GM03348 (cell line): ENCODE data around the gene SMYD3.
"Not testable (repeated sequence)": the region's sequence is repeated elsewhere in the genome, so short reads cannot be mapped to it uniquely, and the experiment has no call there.

Experiments used
- DNase-seq: peaks from one replicate; pipeline ENCODE4 v3.0.0; 2012; ENCODE audit warnings: low spot score

The SMYD3 gene

DNA sequence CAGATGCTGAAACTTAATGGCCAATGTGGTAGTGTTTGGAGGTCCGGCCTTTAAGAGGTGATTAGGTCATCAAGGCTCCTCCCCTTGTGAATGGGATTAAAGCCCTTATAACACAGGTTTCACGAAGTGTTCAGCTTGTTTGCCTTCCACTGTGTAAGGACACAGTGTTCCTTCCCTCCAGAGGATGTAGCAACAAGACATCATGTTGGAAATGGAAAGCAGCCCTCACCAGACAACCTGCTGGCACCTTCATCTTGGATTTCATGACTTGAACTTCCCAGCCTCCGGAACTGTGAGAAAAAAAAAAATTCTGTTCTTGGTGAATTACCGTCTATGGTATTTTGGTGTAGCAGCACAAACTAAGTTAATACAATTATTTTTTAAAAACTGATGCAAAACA lies 738.5 kb downstream of the SMYD3 start:
- no peak for DNase-seq

DNA sequence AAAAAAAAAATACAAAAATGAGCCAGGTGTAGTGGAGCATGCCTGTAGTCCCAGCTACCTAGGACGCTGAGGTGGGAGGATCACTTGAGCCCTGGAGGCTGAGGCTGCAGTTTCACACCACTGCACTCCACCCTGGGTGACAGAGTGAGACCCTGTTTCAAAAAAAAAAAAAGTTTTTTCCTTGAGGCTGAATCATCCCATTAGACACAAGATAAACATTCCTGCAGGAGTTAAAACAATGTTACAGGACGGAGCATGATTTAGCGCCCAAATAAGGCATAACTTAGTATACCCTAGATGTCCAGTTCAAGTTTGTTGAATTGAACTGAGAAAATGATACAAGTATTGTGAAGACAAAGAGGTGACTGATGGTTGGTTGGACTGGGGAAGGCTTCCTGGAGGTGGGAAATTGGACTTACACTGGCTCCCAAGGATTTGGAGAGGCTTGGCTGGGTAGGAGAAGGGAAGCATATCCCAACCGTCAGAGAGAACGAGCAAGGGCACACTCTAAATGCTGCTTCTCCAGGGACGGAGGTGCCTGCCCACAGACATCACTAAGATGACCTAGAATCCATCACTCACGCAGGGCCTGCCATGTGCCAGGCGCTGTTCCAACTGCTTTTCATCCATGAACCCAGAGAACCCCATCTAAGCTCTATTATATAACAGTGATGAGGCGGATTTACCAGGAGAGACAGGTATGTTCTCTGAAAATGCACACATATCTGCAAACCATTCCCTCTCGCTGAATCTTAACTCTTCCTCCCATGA lies 741.7 kb downstream of the SMYD3 start:
- peak; percentile 24 for DNase-seq

GRCh38 chr1:245763873-245764331 lies 743.2 kb downstream of the SMYD3 start:
- DNase-seq, result no peak

- no peak for DNase-seq
These were observed 744.6 kb downstream of the SMYD3 start for GRCh38 chr1:245762396-245762910.

GRCh38 chr1:245760301-245760700 lies 746.8 kb downstream of the SMYD3 start:
- DNase-seq, result no peak

DNA sequence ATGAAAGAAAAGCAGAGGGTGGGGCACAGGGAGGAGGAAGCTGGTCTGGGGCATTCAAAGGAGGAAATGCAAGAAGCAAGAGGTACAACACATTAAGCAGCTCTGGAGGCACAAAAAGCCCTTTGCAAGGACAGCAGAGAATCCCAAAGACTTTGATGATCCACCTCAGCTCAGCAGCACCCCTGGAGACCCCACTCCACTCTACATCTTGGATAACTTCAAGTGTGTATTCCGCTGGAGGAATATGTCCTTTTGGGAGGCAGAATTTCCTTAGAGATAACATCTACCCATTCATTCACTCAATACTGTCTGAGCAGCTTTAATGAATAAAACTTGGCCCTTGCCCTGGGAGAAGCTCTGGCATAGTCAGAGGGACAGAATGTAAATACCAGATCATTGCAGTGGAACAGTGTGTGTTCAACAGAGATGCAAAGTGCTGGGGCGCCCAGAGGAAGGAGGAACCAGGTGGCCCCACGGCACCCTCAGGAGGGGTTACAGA lies 752.6 kb downstream of the SMYD3 start:
- no peak for DNase-seq

DNA sequence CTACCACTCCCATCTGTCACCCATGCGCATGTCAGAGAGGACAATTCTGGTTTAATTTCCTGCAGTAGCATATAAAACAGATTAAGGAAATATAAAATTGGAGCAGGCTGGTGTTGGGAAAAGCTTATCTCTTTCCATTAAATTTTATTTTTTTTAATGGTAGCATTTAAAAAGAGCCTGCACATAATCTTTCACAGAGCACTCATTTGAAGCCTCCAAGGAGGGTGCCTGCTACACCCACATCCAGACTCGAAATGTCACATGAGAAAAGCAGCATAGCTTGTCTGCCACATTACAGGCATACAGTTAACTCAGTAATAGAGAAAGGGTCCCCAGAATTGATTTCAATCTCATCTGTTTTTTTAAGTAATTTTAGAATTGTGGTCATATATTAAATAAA lies 753.3 kb downstream of the SMYD3 start:
- DNase-seq, result no peak

GRCh38 chr1:245752561-245752960 lies 754.5 kb downstream of the SMYD3 start:
- DNase-seq, result no peak

DNA sequence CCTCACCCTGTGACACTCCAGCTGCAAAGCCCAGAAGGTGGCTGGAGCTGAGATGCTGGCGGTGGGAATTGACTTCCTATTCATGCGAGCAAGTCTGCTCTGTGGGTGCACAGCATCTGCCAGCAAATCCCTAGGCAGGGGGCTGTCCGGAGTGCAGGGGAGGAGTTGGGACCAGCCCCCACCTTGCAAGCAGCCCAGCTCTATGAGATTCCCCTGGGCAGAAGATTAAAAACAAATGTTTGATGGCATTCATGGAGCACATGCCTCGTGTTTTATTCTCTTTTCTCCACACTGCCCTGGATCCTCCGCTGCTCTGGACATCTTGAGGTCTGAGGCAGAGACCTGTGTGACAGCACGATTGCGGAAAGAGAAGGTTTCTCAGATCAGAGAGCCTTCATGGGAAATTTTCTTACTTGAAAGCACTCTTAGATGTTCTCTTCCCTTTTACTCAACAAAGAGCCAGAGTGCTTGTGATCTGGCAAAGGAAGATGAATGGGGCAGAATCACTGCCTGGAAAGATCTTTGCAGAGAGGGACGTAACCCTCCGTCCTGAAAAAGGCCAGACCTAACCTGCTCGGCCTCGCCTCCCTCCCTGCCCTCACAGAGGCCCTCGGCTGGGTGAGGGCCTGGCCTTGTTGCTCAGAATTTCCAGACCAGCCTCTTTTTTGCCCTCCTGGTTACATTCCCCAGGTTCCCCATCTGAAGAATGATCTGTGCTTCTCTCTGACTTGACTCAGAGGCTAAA lies 755.2 kb downstream of the SMYD3 start:
- DNase-seq, result no peak

DNA sequence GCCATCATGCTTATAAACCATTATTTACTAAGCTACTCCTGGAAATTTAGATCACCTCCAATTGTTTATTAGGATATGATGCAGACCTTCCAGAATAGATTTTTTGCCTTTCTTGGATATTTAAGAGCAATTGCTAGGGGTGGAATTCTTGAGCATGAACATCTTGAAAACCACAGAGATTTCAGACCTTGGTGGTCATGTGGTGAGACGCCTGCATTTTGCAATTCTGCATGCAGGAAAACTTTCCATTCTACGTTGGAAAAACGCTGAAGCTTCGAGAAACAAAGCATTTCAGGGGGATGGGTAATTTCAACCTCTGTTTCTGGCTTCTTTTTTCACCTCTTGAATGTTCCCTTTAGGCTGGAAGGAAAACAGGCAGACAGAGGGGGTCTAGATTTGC lies 756.0 kb downstream of the SMYD3 start:
- DNase-seq, result peak; percentile 54

DNA sequence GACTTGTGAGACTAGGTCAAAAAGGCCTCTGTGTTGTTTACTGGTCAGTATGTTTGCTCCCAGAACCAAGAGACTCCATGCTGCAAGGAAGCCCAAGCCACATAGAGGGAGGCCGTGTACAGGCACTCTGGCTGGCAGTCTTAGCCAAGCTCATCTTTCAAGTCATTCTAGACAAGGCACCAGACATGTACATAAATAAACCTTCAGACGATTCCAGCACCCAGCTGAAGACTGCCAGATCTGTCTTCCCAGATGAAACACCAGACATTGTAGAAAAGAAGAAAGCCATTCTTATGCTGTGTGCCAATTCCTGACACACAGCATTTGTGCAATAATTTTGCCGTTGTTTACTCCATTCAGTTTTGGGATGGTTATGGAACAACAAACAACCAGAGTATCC lies 756.8 kb downstream of the SMYD3 start:
- no peak for DNase-seq

- DNase-seq, result no peak
These were observed 758.0 kb downstream of the SMYD3 start for GRCh38 chr1:245749053-245749452.

DNA sequence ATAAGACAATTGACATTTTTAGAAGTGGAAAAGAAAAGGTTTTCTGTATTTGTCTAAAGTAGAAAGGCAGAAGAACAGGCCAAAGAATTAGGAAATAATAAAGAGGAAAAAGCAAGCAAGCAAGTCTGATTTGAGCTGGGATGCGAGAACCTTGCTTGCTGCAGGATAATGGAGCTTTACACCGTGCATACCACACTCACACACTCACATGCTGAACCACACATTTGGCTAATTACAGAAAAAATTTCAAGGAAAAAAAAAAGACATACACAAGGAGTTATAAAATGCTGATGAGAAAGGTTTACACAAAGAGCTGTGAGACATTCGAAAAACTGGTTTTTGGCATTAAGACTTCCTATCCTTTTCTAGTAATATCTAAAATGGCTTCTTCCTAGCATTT lies 758.4 kb downstream of the SMYD3 start:
- DNase-seq, result no peak

DNA sequence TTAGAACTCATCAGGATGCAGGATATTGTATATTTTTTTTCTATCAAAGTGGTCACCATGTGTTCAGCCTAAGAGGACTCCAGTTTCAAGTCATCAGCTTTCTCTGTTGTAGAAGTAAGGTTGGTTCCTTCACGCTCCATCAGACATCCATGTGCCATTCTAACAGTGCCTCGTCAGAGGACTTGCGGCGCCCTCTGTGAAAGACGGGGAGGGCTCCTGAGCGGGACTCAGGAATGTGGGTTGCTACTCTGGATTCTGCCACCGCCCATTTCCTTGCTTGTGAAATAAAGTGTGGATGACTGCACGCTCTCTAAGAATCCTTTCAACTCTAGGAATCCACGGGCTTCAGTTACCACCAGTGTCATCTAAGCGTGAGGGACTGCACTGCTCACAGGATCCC lies 758.8 kb downstream of the SMYD3 start:
- no peak for DNase-seq

DNA sequence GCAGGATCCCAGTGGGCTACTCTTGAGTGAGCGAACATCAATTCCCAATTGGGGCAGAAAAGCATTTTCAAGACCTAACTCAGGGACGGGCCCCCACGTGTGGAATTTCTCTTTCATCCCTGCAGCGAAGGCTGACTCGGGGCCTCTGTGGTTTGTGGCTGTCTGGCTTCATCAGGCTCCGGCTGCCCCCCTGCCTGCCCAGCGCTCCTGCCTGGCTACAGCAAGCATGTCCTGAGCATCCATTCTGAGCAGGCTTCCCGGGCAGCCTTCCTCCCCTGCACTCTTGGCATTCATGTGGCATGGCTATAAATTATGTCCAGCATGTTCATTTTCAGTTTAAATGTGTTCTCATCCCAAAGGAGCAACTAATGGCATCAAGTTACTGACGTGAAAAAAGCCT lies 764.2 kb downstream of the SMYD3 start:
- peak; percentile 40 for DNase-seq

DNA sequence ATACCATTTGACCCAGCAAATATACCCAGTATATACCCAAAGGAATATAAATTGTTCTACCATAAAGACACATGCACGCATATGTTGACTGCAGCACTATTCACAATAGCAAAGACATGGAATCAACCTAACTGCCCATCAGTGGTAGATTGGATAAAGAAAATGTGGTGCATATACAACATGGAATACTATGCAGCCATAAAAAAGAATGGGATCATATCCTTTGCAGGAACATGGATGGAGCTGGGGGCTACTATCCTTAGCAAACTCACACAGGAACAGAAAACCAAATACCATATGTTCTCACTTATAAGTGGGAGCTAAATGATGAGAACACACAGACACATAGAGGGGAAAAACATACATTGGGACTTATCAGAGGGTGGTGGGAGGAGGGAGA lies 766.7 kb downstream of the SMYD3 start:
- DNase-seq, result not testable (repeated sequence)

- no peak for DNase-seq
These were observed 776.3 kb downstream of the SMYD3 start for GRCh38 chr1:245730801-245731200.

DNA sequence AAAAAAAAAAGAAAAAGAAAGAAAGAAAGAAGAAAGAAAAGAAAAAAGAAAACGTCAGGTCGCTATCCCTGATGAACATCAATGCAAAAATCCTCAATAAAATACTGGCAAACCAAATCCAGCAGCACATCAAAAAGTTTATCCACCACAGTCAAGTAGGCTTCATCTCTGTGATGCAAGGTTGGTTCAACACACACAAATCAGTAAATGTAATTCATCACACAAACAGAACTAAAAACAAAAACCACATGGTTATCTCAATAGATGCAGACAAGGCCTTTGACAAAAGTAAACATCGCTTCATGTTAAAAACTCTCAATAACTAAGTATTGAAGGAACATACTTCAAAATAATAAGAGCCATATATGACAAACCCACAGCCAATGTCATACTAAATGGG lies 779.0 kb downstream of the SMYD3 start:
- DNase-seq, result not testable (repeated sequence)

GRCh38 chr1:245721488-245721887 lies 785.6 kb downstream of the SMYD3 start:
- no peak for DNase-seq

DNA sequence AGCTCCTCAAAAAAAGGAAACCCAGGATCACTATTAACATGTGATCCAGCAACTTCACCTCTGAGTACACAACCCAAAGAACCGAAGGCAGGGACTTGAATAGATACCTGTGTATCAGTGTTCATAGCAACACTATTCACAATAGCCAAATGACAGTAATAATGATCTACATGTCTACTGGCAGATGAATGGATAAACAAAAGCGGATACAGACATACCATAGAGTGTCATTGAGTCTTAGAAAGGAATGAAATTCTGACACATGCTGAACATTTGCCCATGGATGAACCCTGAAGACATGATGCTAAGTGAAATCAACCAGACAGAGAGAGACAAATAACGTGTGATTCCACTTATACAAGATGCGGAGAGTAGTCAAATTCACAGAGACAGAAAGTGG lies 788.1 kb downstream of the SMYD3 start:
- no peak for DNase-seq

DNA sequence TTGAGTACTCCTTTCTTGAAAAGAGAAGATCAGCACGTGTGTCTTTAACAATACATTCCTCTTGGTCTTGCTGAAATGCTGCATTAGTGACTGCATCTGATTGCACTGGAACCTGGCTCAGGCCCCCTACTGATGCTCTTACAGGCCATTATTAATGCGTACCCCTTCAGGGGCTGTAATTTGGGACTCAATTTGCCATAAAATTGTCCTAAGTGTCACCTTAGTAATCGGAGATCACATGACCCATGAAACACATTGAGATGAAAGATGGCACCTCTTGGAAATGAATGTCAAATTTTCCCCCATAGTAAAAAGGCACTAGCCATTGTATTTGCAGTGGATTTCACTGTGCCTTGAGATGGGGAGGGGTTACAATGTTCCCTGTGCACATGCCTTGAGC lies 789.0 kb downstream of the SMYD3 start:
- DNase-seq, result no peak

GRCh38 chr1:245717611-245718010 lies 789.5 kb downstream of the SMYD3 start:
- no peak for DNase-seq

- no peak for DNase-seq
These were observed 790.5 kb downstream of the SMYD3 start for GRCh38 chr1:245716561-245716960.
